Cardiac septum (tissue), 1 donor: Measurements from ENCODE around the gene C2orf80. TPM values are rescaled to one million over a fixed set of nuclear protein-coding genes. Genes with fewer than 3 reads are reported as not detected.
"Not testable (repeated sequence)": the region's sequence is repeated elsewhere in the genome, so short reads cannot be mapped to it uniquely, and the experiment has no call there.

ENCODE experiments used
- DNase-seq: peaks from one replicate; pipeline ENCODE4 v3.0.0-alpha.2; 2020; ENCODE audit warnings: low spot score
- intact Hi-C: fragments of 100-400 bp; cut with DNase I; formaldehyde crosslinking; loops from one replicate; pipeline ENCODE4 v1.14.0; 2022
- total RNA-seq: library from RNA; stranded (reverse); fragmentation: NEBNext Ultra II Directional; extraction: Animal tissue kit (Norgen Biotek cat#: 25700); gene quantifications from one replicate; pipeline ENCODE4 v1.2.1, GENCODE V29; 2021
- donor health status: DM: no; HTN: no; CAD: no.

C2orf80 gene
- total RNA-seq, 1 donor from 2014 or later: not detected

GRCh38 chr2:208139447-208139846 lies 50.4 kb downstream of the C2orf80 start:
- no peak for DNase-seq
- intact Hi-C loops: no loop called here

- DNase-seq, intact Hi-C loops: not testable (repeated sequence)
Measured at GRCh38 chr2:208138334-208138733, 51.5 kb downstream of the C2orf80 start.

DNA sequence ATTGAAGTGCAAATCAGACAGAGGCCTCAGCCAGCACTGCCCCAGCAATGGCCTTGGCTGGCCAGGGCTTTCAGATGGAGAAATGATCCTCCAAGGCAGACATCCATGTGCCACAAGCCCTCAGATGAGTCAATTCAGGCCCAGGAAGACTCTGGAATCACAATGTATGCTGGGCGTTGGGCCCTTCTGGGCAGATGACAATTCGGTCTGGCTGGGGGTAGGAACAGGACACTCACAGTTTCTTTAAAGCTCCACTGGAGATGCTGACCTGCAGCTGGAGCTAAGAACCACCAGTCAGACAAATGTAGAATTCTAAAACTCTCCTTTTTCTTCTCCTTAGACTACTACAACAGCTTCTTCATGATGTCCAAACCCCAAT lies 53.1 kb downstream of the C2orf80 start:
- intact Hi-C loops: no loop called here
- DNase-seq: no peak

DNA sequence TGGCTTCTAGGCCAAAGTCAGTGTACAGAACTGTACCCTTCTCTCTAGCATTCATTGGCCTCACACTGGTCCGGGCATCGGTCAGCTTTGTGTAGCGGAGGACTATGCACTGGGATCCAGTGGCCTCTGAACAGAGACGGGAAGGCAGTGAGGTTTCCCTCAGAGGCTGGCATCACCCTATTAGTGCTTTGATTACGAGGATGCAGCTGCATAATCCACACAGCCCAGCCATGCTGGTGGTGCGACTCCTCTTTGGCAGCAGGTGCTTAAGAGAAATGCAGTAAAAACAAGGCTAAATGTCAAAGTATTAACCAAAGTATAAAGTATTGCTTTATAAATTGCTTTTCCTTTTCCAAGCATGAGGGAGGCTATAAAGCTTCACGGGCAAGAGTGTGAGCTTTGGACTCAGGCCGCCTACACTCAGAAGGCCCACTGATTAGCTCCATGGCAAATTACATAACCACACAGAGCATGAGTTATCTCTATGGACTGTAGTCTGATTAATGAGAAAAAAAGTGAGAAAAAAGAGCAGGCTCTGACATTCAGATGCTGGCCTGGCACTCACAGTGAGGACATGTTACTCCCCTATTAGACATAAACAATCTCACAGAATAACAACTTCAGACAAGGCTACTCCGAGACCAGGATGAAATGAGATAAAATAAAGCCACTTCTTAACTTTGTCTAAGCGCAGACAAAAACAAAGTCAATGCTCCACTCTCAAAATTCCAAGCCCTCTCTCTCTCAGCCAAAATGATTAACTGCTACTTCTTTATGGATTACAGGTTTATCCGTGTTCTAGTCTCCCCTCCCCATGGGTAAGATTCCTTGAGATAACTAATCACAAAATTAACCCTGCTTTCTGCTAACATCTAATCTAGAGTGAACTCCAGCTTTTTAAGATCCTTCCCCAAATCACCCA lies 53.8 kb downstream of the C2orf80 start:
- intact Hi-C loops: no loop called here
- no peak for DNase-seq

DNA sequence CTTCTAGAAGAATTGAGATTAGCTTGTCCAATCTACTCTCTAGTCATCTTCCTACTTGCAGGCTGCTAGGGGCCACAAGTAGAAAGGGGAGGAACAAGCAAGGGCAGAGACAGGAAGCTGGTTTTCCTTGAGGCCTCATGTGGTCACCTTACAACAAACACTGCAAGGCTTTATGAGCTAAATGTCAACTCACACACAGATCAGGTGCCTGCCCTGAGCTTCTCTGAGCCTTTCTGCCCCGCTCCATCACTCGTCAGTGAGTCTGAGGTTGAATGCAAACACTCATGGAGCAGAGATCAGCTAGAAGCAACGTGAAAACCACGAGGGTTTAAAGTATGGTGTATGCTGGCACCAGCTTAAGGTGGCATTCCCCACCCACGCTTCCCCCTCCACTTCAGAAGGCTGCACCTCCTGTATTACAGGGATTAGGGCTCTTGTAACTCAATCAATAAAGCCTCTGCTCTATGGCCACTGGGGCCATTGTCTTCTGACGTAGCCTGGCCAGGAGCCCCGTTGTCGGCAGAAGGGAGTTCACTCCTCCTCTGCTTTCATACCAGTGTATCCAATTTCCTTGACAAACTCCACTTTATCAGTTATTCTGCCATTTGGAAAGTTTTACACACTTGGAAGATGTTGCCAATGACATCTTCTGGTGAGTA lies 54.8 kb downstream of the C2orf80 start:
- intact Hi-C loops: no loop called here
- DNase-seq: no peak

- intact Hi-C loops: no loop called here
- no peak for DNase-seq
Measured at GRCh38 chr2:208130712-208131110, 59.1 kb downstream of the C2orf80 start.

- no peak for DNase-seq
- intact Hi-C loops: no loop called here
Measured at GRCh38 chr2:208129744-208130711, 59.8 kb downstream of the C2orf80 start, which contains the start of gene CRYGC. Gene CRYGC, minus strand, starts transcription at chr2:208129828. Its CDS starts 36 bp downstream, at chr2:208129792.

- no peak for DNase-seq
- intact Hi-C loops: no loop called here
Measured at GRCh38 chr2:208128136-208128535, 61.7 kb downstream of the C2orf80 start.

DNA sequence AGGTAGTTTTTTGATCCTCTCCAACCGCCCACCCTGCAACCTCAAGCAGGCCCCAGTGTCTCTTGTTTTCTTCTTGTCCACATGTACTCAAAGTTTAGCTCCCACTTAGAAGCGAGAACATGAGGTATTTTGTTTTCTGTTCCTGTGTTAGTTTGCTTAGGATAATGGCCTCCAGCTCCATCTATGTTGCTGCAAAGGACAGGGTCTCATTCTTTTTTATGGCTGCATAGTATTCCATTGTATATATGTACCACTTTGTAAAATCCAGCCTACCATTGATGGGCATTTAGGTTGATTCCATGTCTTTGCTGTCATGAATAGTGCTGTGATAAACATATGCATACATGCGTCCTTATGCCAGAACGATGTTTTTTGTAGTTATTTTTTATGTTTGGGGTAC lies 62.7 kb downstream of the C2orf80 start:
- no peak for DNase-seq
- intact Hi-C loops: no loop called here

GRCh38 chr2:208125251-208125650 lies 64.6 kb downstream of the C2orf80 start:
- DNase-seq: no peak
- intact Hi-C loops: no loop called here

DNA sequence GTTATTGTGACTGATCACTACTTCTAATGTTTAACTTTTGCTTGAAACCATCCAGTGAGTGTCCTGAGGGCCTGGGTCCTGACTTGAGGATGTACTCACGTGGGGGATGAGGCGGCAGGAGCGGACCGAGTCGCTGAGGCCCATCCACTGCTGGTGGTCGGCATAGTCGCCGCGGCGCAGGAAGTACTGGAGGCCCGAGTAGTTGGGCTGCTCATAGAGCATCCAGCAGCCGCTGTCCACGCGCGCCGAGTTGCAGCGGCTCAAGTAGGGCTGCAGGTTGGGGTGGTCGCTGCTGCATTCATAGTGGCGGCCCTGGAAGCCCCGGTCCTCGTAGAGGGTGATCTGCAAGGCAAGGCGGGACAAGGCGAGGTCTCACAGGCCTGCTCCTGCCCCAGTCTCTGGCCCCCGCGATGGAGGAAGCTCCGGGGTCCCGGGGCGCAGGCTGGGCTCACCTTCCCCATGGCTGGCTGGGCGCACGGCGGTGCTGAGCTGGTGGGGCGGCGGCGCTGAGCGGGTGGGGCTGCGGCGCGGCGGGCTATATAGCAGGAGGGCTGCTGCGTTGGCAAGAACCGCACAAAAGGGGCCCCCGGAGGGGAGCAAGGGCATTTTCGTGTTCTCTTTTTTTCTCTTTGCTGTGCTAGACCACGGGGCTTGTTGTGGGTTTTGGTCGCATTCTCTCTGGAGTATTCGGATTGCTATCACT lies 65.7 kb downstream of the C2orf80 start, which contains the start of gene CRYGD:
Gene CRYGD, minus strand, starts transcription at position 512 of the 703 bp plus-strand sequence. Its CDS starts 51 bp downstream, at position 461.
- DNase-seq: not testable (repeated sequence)

GRCh38 chr2:208122248-208122647 lies 67.6 kb downstream of the C2orf80 start:
- intact Hi-C loops: no loop called here

More for the DNA sequence above, 65.7 kb downstream of the C2orf80 start, which contains the start of gene CRYGD:
- intact Hi-C loops: not testable (repeated sequence)

DNA sequence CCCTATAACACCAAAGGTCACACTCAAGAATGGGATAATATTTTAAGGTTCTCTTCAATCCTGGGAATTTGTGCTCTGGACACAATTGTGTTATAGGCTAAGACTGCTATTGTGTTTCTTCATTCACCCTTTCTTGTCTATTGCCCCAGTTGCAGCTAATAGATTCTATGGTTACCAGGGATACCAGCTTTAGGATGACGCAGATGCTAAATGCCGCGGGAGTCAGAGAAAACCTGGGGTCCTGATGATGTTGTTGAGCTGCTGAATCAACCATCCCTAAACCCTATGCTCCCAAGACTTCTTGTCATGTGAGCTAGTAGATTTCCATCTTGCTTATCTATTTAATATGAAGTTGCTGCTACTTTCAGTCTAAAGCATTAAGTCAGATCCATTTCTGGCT lies 70.9 kb downstream of the C2orf80 start:
- intact Hi-C loops: no loop called here
- no peak for DNase-seq

More at GRCh38 chr2:208122248-208122647, 67.6 kb downstream of the C2orf80 start:
- DNase-seq: no peak

DNA sequence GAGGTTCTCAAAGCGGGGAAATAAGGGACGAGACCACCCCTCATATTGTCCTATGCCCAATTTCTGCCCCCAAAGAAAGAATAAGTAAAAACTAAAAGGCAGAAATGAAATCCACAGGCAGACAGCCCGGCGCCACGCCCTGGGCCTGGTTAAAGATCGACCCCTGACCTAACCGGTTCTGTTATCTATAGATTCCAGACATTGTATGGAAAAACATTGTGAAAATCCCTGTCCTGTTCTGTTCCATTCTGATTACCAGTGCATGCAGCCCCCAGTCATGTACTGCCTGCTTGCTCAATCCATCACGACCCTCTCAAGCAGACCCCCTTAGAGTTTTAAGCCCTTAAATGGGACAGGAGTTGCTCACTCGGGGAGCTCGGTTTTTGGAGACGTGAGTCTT lies 72.4 kb downstream of the C2orf80 start:
- intact Hi-C loops, DNase-seq: not testable (repeated sequence)

Other genes starting within 250 kb of the C2orf80 start
- 12.0 TPM for gene PLEKHM3, start 164.5 kb downstream of the C2orf80 start, total RNA-seq
- gene CRYGD, start 65.5 kb downstream of the C2orf80 start, total RNA-seq: not detected
- gene CRYGC, start 60.2 kb downstream of the C2orf80 start, total RNA-seq: not detected
- gene CRYGB, start 43.9 kb downstream of the C2orf80 start, total RNA-seq: not detected
- gene CRYGA, start 26.4 kb downstream of the C2orf80 start, total RNA-seq: not detected
- 17.7 TPM for gene IDH1, start 65.0 kb upstream of the C2orf80 start, total RNA-seq
- 20.2 TPM for gene PIKFYVE, start 76.2 kb upstream of the C2orf80 start, total RNA-seq
- not detected for gene PTH2R, start 216.8 kb upstream of the C2orf80 start, total RNA-seq